ENCODE measurements around the gene XDH.

DNA sequence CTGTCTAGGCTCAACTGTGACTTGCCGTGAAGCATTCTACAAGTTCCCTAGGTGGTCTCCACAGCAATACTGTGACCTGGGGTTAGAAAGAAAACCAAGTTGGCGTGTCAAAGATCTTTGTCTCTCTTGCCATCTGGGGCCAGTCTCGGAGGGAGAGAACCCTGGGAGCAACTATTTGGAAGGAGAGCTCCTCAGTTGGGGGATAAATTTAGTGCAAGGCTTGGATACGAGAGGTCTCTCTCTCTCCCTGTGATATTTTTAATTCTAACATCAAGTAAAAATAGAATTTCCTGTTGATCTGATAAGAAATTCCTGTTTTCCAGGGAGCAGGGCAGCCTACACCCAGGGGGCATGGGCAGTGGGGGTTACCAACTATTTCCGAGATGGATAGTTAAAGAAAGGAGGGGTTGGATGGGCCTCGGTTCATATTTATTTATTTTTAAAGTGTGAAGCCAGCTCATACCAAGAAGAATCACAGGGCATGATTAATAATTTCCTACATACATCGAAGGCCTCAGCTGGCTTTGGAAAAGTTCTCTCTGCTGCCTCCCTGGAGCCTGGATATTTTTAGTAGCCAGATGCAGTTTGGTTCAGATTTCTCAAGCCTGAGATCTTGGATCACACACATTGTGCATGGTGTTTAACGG, 117.8 kb downstream of the XDH start:
- TF ChIP-seq CTCF (IDR thresholded peaks at IDR 0.05; ENCODE audit: insufficient read depth, low read length, poor library complexity, severe bottlenecking) (no peak), EZH2phosphoT487 (conservative IDR thresholded peaks at IDR 0.05; ENCODE audit: low read length) (no peak)
